CD4-positive, alpha-beta T cell (primary cell): ENCODE measurements around the gene PRKCB. TPM values are rescaled to one million over a fixed set of nuclear protein-coding genes. Genes with fewer than 3 reads are reported as not detected.

Experiments
- ATAC-seq: fragments of 200-7000 bp; cut with Tn5 transposase; one replicate; pipeline ENCODE4 v1.10.0; 2022; ENCODE audit warnings: mild to moderate bottlenecking; ENCODE audit not compliant: poor library complexity
- CTCF ChIA-PET: fragments of 350-600 bp; sonication (Branson Sonifier 250); formaldehyde crosslinking; loops from one replicate; lab custom pipeline; 2021; ENCODE audit warnings: antibody characterized with exemption, inconsistent platforms; lab: Charles Lee
- POLR2A ChIA-PET: fragments of 350-600 bp; sonication (Branson Sonifier 250); formaldehyde crosslinking; loops from one replicate; lab custom pipeline; 2021; ENCODE audit warnings: antibody characterized with exemption, inconsistent platforms; lab: Charles Lee
- DNase-seq, 14 experiments: peaks; one replicate each; pipeline ENCODE4 v3.0.0-alpha.2; 2013 to 2020; ENCODE audit warnings: mixed read lengths in 2 of 14
- H3K27ac ChIP-seq, 2 donors: one replicate each; pipeline versions ENCODE4 v1.5.1 to v1.7.0; 2013; ENCODE audit warnings: low read length in 2 of 2, low read depth in 1 of 2, mild to moderate bottlenecking in 1 of 2
- H3K27me3 ChIP-seq, 2 experiments: 1 replicate in 1 of 2; 2 replicates in 1 of 2; pipeline versions ENCODE4 v1.6.1 to v1.7.0; 2013; ENCODE audit warnings: low read length in 2 of 2, control low read depth in 1 of 2, mild to moderate bottlenecking in 1 of 2, moderate library complexity in 1 of 2; ENCODE audit not compliant: insufficient read depth in 2 of 2, control insufficient read depth in 1 of 2
- H3K36me3 ChIP-seq: one replicate; pipeline ENCODE4 v1.6.1; 2013; ENCODE audit warnings: low read length, control low read depth; ENCODE audit not compliant: insufficient read depth
- H3K4me1 ChIP-seq: one replicate; pipeline ENCODE4 v1.6.1; 2013; ENCODE audit warnings: low read length, control low read depth; ENCODE audit not compliant: insufficient read depth
- H3K4me3 ChIP-seq: one replicate; pipeline ENCODE4 v1.5.1; 2013; ENCODE audit warnings: mild to moderate bottlenecking, low read length, moderate library complexity
- H3K9me3 ChIP-seq, 2 experiments: 1 replicate in 1 of 2; 2 replicates in 1 of 2; pipeline versions ENCODE4 v1.6.1 to v1.7.0; 2013; ENCODE audit warnings: low read length in 2 of 2, mild to moderate bottlenecking in 2 of 2, control low read depth in 1 of 2, moderate library complexity in 1 of 2; ENCODE audit not compliant: control insufficient read depth in 1 of 2, insufficient read depth in 1 of 2
- H3K27ac Mint-ChIP-seq: one replicate; pipeline ENCODE4 v1.8.0; 2020; ENCODE audit warnings: mixed read lengths
- H3K27me3 Mint-ChIP-seq: one replicate; pipeline ENCODE4 v1.8.0; 2021; ENCODE audit warnings: mixed read lengths
- H3K36me3 Mint-ChIP-seq: one replicate; pipeline ENCODE4 v1.8.0; 2021; ENCODE audit warnings: low read depth, mixed read lengths
- H3K4me1 Mint-ChIP-seq: one replicate; pipeline ENCODE4 v1.8.0; 2021; ENCODE audit warnings: low read depth, mixed read lengths
- H3K4me3 Mint-ChIP-seq: one replicate; pipeline ENCODE4 v1.8.0; 2020; ENCODE audit warnings: mild to moderate bottlenecking, mixed read lengths
- H3K9me3 Mint-ChIP-seq: one replicate; pipeline ENCODE4 v1.8.0; 2020; ENCODE audit warnings: mixed read lengths
- intact Hi-C, 2 experiments: fragments of 100-400 bp; cut with DNase I in 1 of 2; cut with micrococcal nuclease in 1 of 2; formaldehyde crosslinking; loops; one replicate each; pipeline versions ENCODE4 v1.15.1 to v1.9.0; 2023 to 2025; cut with DNase I, micrococcal nuclease
- total RNA-seq, 174 experiments: library from RNA in 2 of 174; stranded (reverse) in 2 of 174; gene quantifications; one replicate each; pipeline ENCODE4 v1.2.3 and lab custom pipeline; 2021 to 2026
- TF ChIP-seq, protein P1 (sequence below): fragments of 200-600 bp; IDR thresholded peaks from one replicate; pipeline ENCODE4 v1.8.0; 2022; ENCODE audit warnings: antibody characterized with exemption, mild to moderate bottlenecking

Gene PRKCB
- total RNA-seq, 2 experiments from 2014 or later = 64.7 TPM

DNA sequence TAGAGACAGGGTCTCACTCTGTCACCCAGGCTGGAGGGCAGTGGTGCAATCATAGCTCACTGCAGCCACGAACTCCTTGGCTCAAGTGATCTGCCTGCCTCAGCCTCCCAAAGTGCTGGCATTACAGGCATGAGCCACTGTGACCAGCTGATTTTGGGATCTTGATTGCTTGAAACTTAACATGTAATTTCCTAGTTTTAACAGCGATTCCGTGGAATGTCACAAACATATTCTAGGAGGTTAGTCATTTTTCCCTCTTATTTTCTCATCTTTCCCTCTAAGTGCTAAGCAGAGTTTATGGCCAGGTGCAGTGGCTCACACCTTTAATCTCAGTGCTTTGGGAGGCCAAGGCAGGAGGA, 297.0 kb downstream of the PRKCB start:
- ATAC-seq = no peak
- Histone ChIP-seq H3K27me3 (no peaks in the 10 kb centered on the region), H3K36me3 (peaks cover 24% of the 10 kb centered on the region), H3K4me1 (no peaks in the 10 kb centered on the region), H3K27ac (no peak overlapping the region), H3K9me3 (no peaks in the 10 kb centered on the region), H3K4me3 (no peak overlapping the region)
- POLR2A ChIA-PET = no interaction called here
- intact Hi-C loops = no loop called here
- no peak for DNase-seq
- Mint-ChIP-seq H3K9me3 (no peaks in the 10 kb centered on the region), H3K4me1 (peaks cover 19% of the 10 kb centered on the region), H3K36me3 (peaks cover 50% of the 10 kb centered on the region), H3K27me3 (no peaks in the 10 kb centered on the region), H3K27ac (no peak overlapping the region), H3K4me3 (no peak overlapping the region)
- CTCF ChIA-PET = interaction anchor here (0.7 kb wide), 1 partner anchor 108 kb away, joined by 4 read pairs; no protein-coding TSS in a partner anchor
- TF ChIP-seq, protein P1, sequence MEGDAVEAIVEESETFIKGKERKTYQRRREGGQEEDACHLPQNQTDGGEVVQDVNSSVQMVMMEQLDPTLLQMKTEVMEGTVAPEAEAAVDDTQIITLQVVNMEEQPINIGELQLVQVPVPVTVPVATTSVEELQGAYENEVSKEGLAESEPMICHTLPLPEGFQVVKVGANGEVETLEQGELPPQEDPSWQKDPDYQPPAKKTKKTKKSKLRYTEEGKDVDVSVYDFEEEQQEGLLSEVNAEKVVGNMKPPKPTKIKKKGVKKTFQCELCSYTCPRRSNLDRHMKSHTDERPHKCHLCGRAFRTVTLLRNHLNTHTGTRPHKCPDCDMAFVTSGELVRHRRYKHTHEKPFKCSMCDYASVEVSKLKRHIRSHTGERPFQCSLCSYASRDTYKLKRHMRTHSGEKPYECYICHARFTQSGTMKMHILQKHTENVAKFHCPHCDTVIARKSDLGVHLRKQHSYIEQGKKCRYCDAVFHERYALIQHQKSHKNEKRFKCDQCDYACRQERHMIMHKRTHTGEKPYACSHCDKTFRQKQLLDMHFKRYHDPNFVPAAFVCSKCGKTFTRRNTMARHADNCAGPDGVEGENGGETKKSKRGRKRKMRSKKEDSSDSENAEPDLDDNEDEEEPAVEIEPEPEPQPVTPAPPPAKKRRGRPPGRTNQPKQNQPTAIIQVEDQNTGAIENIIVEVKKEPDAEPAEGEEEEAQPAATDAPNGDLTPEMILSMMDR = no peak

DNA sequence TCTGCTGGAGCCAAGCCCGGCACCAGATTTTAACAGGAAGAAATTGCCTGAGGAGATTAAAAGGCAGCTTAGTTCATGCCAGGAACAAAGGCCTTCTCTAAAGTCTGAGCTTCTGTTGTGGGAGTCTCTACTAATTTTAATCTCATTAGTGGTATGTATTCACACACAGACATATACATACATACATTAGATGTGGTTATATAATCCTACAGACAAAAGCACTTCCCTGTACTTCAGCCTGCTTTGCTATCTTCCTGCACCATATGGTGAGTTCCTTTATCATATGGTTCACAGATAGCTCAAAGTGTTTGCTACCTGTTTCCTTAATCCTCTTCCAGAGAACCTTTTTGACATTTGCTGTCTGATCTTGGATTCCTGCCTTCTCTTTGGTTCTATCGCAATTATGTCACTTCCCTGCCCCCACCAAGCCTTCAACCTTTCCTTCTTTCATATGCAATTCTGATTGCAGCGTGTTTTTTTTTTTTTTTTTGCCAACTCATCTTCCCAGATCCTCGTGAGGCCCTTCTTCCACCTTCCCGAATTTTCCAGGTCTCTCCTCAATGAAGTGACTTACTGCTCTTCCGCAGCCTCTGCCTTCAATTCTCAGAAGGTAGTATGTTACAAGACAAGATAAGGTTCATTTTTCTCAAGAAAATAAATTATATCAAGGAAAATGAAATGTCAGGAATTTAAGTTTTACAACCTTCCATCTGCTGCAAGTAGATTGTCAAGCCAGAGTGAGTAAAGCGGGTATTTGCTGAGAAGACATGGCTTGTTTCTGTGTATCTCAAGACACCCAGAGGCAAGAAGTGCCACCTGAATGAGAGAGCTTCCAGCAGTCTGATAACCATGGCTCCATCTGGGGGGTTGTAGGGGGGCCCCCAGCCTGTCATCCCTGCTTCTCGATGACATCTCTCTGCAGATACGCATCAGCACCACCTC, 300.1 kb downstream of the PRKCB start:
- ChIA-PET POLR2A (no interaction called here), CTCF (interaction anchor here (0.7 to 1.7 kb wide), 2 partner anchors 30 to 65 kb away, joined by 3 to 4 read pairs; no protein-coding TSS in a partner anchor)
- TF ChIP-seq, protein P1 = no peak
- Mint-ChIP-seq H3K9me3 (no peaks in the 10 kb centered on the region), H3K4me1 (peaks cover 17% of the 10 kb centered on the region), H3K36me3 (peaks cover 67% of the 10 kb centered on the region), H3K4me3 (no peak overlapping the region), H3K27ac (no peak overlapping the region), H3K27me3 (no peaks in the 10 kb centered on the region)
- H3K4me3 ChIP-seq = no peak overlapping the region
- no peaks in the 10 kb centered on the region for H3K4me1 ChIP-seq
- no peak overlapping the region for H3K27ac ChIP-seq
- DNase-seq = no peak
- no peaks in the 10 kb centered on the region for H3K27me3 ChIP-seq
- intact Hi-C loops = no loop called here
- no peak for ATAC-seq
- H3K36me3 ChIP-seq = peaks cover 19% of the 10 kb centered on the region
- H3K9me3 ChIP-seq = no peaks in the 10 kb centered on the region

DNA sequence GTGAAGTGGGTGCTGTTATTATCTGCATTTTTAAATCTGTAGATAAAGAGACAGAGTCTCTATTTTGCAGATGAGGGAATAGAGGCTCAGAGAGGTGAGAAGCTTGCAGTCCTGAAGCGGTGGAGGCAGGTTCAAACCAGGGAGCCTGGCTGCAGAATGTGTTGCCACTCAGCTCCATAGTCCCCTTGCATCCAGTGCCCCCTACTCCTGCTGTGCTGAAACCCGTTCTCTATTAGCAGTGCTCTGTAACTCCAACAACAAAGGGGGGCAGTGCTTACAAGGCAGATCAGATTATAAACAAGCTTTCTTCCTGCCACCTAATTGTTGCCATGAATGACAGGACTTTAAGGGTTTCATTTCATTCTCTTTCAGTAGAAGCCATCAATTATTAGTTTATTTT, 302.2 kb downstream of the PRKCB start:
- peaks cover 66% of the 10 kb centered on the region for H3K36me3 Mint-ChIP-seq
- DNase-seq (no peak), ATAC-seq (no peak)
- Histone ChIP-seq H3K36me3 (peaks cover 24% of the 10 kb centered on the region), H3K4me3 (no peak overlapping the region), H3K4me1 (no peaks in the 10 kb centered on the region), H3K27ac (no peak overlapping the region), H3K27me3 (no peaks in the 10 kb centered on the region), H3K9me3 (no peaks in the 10 kb centered on the region)
- H3K27me3 Mint-ChIP-seq = no peaks in the 10 kb centered on the region
- no peak overlapping the region for H3K27ac Mint-ChIP-seq
- no peak overlapping the region for H3K4me3 Mint-ChIP-seq
- CTCF ChIA-PET = no interaction called here
- no peaks in the 10 kb centered on the region for H3K9me3 Mint-ChIP-seq
- TF ChIP-seq, protein P1 = no peak
- POLR2A ChIA-PET = no interaction called here
- intact Hi-C loops = no loop called here
- peaks cover 4% of the 10 kb centered on the region for H3K4me1 Mint-ChIP-seq
